IPS DF 4.7 (cell line): ENCODE results near the gene MAN2A2.
"Not testable (repeated sequence)": the region's sequence is repeated elsewhere in the genome, so short reads cannot be mapped to it uniquely, and the experiment has no call there.

Source experiments
- DNase-seq: peaks from one replicate; pipeline ENCODE4 v3.0.0-alpha.2; 2013; ENCODE audit warnings: low spot score; ENCODE audit errors: extremely low read depth

Gene MAN2A2

DNA sequence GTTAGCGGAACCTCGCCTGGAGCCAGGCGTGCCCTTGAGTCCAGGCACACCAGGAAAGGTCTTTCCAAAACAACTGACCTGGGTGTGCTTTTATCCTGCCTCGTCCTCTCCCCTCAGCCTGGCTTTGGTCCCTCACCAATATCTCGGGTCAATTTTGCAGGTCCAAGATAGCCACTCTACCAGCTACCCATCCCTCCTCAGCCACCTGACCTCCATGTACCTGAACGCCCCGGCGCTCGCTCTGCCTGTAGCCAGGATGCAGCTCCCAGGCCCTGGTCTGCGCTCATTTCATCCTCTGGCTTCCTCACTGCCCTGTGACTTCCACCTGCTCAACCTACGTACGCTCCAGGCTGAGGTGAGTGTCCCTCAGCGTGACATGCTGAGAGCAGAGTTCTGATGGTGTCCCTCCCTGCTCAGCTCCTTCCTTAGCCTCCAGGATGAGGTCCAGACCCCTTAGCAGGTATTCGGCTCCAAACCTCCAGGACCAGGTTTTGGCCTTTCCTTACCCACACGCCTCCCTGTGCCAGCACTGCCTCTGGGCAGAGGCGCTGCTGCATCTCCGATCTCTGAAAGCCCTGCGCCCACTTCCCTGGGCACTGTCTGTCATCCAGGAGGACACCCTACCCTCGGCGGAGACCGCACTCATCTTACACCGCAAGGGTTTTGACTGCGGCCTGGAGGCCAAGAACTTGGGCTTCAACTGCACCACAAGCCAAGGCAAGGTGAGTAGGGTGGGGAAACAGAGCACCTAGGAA is 15.1 kb downstream of the MAN2A2 start:
- DNase-seq: no peak

- DNase-seq: no peak
These were observed 15.7 kb downstream of the MAN2A2 start for GRCh38 chr15:90918835-90919234.

GRCh38 chr15:90921887-90922286 is 18.8 kb downstream of the MAN2A2 start:
- DNase-seq: no peak

- DNase-seq: not testable (repeated sequence)
These were observed 19.7 kb downstream of the MAN2A2 start for GRCh38 chr15:90922712-90923322.

DNA sequence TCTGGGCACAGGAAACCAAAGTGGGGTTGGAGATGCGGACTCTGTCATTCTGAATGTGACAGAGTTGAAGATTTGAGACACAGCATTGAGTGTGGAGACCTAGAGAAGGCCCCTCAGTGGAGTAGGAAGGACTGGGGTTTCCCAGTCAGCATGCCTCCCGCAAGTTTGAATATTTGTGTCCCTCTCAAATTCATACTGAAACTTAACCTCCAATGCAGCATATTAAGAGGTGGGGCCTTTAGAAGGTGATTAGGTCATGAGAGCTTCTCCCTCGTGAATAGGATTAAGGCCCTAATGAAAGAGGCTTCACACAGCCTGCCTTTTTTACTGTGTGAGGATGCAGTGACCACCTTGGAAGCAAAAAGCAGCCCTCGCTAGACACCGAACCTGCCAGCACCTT is 21.3 kb downstream of the MAN2A2 start:
- no peak for DNase-seq

GRCh38 chr15:90926766-90927165 is 23.7 kb downstream of the MAN2A2 start:
- not testable (repeated sequence) for DNase-seq

GRCh38 chr15:90928106-90928505 is 25.0 kb downstream of the MAN2A2 start:
- not testable (repeated sequence) for DNase-seq

DNA sequence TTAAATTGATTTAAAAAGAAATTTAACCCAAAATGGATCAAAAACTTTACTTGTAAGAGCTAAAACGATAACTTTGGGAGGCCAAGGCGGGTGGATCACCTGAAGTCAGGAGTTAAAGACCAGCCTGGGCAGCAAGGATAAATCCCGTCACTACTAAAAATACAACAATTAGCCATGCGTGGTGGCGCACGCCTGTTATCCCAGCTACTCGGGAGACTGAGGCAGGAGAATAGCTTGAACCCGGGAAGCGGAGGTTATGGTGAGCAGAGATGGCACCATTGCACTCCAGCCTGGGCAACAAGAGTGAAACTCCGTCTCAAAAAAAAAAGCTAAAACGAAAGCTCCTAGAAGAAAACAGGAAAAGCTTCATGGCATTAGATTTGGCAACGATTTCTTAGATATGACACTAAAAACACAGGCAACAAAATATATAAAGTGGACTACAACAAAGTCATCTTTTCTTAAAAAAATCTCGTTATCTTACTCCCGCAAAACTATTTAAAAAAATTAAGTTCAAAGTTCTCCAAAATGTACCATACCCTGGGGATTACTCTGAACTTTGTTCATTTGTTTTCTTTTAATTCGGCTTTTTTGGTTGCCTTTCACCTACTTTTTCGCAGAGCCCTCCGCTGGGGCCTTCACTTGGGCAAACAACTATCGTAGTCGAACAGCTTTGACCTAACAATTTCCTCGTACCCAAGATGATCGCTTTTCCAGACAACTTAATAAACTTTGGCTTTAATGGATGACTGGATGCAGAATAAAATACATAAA is 26.3 kb downstream of the MAN2A2 start:
- DNase-seq: no peak

DNA sequence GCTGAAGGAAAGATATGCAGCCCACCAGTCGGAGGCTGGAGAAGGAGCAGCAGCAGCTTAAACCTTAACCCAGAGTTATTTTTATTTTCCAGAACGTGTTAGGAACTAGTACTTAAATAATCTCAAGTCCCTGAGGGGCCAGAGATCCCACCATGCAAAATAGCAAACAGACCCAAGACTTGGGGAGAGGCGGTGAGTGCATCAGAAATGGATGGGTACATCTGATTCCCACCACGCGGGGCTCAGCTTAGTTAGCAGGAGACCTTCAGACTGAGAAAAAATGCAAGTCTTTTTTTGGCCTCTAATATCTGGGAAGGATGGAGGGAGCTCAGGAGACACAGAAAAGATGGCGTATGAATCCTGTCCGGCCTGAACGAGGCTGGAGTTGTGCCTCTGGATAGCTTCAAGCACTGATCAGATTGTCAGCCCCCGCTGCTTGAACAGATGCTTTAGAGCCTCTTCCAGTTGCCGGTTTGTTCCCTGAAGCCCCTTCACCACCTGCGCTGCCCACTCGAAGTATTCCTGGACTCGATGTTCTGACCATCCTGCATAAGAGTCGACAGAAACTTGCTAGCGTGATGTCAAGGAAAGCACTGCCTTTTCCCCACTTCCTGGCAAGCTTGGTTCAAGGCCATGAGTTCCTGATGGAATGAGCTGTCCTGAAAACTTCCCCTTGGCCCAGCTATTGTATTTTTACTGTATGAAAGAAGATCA is 27.9 kb downstream of the MAN2A2 start:
- no peak for DNase-seq

- DNase-seq: no peak
These were observed 28.4 kb downstream of the MAN2A2 start for GRCh38 chr15:90931575-90931827.

- peak; percentile 46 for DNase-seq
These were observed 28.9 kb downstream of the MAN2A2 start, which contains the start of gene HDDC3 for GRCh38 chr15:90931828-90932659. Gene HDDC3 (minus strand): TSS chr15:90932549. CDS start chr15:90932540, 9 bp downstream.

DNA sequence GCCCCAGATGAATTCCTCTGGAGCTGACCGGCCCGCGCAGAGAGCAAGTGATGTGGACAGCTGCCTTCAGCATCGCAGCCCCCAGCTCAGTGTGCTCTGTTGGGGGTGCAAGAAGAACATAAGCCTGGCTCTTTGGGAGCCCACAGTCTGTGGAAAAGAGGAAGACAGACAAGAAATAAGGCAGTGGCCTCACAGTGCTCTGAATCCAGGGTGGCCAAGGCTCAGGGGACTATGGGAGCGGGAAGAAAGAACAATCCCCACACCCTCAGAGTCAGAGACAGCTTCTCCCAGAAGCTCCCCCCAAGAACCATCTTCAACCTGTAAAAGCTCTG is 29.5 kb downstream of the MAN2A2 start:
- DNase-seq: no peak

- DNase-seq: no peak
These were observed 30.2 kb downstream of the MAN2A2 start for GRCh38 chr15:90933301-90933700.

DNA sequence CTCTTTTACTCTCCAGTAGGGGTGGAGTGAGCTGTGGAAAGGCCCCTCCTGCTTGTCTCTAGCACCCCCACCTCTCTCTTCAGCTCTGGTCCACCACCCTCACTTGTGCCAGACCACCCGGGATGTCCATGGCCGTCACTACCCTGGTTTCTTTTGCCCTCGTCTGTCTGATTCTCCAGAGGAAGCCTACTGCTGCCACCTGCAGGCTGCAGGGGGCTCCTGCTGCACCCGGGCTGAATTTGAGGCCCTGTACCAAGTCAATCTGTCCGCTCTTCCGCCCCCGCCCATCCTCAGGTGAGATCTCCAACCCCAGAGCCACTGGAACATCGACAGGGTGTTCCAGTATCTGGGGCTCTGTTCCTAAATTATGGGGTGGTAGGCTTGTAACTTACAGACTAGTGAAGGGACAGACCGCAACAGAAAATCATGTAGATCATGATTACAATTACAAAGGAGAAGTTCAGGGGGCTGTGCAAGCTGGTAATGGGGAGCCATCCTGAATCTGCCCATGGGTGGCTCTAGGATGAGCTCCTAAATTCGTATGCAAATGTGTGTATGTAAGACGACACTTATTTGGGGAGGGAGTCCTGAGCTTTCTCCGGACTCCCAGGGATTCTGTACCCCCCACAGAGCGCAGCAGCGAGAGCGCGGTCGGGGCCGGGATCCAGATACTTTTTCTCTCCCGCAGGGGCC is 31.3 kb downstream of the MAN2A2 start:
- DNase-seq: no peak

GRCh38 chr15:90934949-90935751 is 32.0 kb downstream of the MAN2A2 start, which contains the start of gene UNC45A:
Gene UNC45A (plus strand): TSS chr15:90935285. CDS start chr15:90935325, 40 bp downstream.
- no peak for DNase-seq

GRCh38 chr15:90936823-90937222 is 33.7 kb downstream of the MAN2A2 start:
- DNase-seq: no peak

- no peak for DNase-seq
These were observed 35.2 kb downstream of the MAN2A2 start for GRCh38 chr15:90938261-90938660.

DNA sequence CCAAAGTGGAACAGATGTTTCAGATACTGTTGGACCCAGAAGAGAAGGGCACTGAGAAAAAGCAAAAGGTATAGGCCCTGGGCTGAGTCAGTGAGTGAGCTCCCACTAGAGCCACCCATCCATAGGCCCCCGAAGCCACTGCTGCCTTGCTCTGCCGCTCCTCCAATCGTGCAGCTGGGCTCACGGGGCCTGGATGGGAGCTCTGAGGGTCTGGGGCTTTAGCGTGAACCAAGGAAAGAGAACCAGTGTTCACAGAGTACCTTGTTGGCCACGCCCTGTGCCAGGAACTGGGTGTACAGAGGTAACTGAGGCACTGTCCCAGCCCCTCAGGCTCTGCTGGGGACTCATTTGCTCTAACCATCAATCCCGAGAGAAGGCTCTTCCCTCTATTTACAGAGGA is 36.7 kb downstream of the MAN2A2 start:
- no peak for DNase-seq

GRCh38 chr15:90941038-90941437 is 37.9 kb downstream of the MAN2A2 start:
- no peak for DNase-seq
